Brain pericyte (primary cell): ENCODE data around the gene TCF7.

Source experiments
- DNase-seq: peaks from one replicate; pipeline ENCODE4 v3.0.0-alpha.2; 2012; ENCODE audit warnings: low read depth, low spot score

TCF7 gene

DNA sequence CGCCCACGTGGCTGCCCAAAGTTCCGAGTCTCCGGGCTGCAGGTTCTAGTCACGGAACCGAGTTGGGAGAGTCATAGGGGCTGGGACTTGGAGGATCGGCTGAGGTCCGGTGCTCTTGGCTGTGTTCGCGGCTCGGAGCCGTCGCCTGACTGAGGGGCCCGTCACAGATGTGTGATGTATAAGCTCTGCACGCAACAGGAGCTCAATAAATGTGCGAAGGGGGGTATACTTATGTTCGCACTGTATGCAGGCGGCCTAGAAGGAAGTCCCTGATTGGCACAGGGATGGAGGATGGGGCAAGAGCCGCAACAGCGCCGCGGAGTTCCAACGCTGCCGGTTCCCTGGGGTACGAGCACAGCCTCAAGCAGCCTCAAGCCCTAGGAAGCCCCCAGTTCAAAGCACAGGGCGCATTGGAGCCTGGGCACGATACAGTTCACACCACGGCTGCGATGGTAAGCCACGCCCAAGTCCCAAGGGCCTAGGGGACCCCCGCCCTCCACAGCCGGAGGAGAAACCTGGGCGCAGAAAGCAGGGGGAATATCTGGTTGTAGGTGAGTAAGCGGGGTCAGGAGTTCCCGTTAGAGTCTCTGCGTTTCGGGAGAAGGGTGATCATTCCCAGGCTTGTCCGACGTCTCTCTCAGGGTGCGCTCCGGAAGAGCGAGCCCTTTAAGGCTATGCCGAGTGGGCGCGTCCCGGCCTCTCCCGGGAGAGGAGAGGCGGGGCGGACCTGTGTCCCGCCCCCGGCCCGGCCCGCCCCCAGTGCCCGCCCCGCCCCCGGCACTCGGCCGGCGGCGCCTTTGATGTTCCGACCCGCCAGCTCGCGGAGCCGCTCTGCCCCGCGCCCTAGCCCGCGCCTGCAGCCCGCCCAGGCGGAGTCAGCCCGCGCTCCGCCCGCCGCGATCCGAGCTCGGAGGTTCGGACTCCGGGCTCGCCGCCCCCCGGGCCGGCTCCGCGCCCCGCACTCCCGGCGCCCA lies at the start of gene TCF7:
Gene TCF7 (plus strand): TSS at position 780 of the 974 bp plus-strand sequence. CDS start 226 bp downstream, outside the sequence.
- DNase-seq = no peak

DNA sequence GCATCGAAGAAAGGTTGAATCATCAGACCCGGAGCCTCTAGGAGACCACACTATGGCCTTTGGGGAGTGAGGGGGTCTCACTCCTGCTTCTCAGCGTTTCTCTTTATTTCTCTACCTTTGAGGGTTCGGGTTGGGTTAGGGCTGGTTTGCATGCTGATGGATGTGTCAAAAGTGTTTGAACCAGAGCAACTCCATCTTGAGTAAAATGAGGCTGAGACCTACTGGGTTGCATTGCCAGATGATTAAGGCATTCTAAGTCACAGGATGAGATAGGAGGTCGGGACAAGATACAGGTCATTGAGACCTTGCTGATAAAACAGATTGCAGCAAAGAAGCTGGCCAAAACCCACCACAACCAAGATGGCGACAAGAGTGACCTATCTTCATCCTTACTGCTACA lies 44.9 kb upstream of the TCF7 start:
- DNase-seq = no peak

DNA sequence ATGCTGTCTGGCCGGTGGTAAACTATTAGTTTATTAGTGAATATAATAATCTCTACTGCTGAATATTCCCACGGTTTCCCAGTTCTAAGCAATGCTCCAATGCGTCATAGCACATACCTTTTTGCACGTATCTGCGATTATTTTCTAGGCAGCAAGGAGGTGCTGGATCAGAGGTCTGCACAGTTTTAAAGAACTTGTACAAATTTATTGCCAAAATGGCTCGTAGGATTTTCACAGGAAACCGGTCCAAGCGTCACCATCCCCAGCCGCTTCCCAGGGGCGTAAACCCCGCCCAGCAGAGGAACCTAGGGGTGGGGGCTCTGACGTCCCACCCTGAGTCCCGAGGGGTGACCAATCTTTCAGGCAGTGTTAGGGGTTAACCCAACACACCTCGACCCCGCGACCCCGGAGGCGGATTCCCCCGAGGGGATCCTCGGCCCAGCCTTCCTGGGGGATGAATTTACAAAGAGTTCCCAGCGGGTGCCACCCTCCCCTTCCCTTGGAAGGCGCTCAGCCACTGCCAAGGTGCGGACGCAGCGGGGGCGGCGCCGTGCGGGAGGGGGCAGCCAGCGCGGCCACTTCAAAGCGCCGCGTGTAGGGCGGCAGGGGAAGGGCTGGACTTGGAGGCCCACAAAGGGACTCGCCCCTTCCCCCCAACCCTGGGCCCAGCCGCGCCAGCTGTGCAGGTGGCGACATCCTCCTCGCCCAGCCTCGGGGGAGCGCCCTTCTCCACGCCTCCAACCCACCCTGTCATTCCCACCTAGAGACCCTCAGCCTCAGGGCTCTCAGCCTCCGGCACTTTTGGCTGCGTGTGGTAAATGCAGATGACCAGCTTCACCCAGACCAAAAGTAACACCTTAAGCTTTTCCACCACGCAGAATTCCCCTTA lies 43.5 kb upstream of the TCF7 start:
- DNase-seq = no peak

DNA sequence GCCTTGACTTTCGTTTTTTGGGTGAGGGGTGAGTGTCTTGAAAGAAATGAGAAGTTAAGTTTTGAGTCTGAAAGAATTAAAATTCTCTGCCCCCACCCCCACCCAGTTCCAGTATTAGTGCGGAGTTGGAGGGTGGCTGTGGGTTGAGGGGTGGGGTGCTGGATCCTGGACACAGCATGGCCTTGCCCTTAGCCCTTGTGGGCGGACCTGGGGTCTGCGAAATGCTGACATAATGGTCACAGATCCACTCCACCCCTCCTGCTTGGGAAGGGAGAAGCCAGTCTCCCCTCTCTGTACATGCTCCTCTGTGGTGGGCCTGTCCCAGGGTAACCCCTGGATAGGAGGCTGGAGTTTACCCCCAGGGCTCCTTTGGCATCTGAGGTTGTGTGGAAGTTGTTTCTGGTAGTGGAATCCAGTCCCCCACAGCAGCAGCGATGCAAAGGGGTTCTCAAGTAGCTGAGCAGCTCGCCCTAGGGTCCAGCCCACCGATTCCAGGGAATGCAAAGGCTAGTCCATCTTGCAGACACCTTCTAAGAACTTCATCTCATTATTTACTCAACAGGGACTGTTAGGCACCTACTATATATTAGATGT lies 42.8 kb upstream of the TCF7 start:
- no peak for DNase-seq

DNA sequence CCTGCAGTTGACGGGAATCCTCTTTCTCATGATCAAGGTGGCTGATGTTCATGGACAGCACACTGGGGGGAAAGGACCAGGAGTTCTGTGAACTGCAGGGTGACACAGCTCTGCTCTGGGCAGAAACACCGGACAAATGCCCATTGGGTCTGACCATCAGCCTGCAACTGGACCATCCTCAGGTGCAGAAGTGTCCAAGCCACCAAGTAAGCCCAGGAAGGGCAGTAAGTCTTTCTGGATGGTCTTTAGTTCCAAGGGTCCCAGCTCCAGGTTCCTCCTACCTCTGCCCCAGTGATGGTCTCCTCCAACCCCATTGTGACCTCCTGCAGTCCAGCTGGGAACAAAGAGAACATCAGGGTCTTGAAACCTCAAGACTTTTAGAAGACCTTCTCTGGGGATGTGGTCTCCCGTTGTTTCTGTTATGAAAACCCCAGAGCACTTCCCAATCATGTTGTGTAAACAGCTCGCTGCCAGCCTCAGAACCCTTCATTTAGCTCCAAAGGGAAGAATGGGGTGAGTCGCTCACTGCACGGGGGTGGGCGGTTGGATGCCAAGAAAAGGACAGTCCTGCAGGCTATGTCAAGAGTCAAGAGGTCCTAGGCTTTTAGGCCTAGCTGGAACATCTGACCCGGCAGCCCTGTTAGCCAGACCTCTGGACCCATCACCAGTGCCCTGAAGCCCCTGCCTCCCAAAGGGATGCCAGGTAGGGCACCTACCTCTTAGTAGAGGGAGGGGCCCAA lies 41.8 kb upstream of the TCF7 start:
- no peak for DNase-seq

DNA sequence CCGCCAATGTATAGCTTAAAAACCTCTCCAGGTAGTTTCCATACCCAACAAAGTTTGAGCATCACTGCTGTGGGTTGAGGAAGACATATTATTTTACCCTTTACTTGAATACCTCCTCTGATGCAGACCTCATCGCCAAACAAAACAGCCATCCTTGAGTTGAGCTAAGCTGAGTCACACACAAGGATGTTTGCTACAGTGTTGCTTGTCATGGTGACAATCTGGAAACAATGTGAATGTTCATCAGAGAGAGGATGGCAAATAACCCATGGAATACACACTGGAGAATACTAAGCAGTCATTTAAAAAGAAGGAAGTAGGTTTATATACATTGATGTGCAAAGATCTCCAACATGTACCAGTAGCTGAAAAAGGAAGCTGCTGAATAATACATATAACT lies 41.1 kb upstream of the TCF7 start:
- no peak for DNase-seq

DNA sequence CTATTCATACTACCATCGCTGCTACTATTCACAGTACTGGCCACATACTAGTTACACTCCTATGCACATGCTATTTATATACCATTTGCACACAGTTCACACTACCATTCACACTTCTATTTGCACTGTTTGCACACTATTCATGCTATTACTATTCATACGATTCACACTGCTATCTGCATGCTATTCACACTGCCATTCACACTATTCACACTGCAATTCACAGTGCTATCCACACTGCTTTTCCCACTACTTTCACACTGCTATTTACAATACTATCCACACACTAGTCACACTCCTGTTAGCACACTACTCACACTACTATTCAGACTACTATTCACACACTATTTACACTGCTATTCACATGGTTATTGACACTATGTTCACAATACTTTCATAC lies 39.4 kb upstream of the TCF7 start:
- DNase-seq = no peak

DNA sequence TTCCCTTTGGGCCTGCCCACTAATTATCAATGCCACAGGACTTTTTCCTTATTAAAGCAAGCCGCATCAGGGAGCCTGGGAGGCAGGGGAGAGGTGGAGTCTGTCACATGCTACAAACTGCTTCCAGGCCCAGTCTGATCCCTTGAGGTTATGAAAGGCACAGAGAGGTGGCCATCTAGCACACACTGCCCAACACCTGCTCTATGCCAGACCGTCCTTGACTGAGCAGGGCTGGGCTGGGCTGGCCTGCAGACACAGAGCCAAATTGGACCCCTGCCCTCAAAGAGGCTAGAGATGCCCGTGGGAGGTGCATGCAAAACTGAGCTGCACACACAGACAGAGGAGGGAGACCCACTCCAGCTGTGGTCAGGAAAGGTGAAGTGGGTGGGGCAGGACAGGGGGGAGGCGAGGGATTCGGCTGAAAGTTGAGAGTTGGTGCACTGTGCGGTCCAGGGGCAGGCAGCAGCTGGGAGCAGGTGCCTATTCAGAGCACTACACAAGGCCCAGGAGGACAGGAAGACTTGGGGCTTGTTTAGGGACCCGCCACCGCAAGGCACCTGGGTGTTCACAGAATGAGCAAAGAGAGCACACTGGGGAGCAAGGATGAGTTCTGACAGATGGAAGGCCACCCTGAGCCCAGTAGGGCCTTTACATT lies 36.4 kb upstream of the TCF7 start:
- DNase-seq = no peak

DNA sequence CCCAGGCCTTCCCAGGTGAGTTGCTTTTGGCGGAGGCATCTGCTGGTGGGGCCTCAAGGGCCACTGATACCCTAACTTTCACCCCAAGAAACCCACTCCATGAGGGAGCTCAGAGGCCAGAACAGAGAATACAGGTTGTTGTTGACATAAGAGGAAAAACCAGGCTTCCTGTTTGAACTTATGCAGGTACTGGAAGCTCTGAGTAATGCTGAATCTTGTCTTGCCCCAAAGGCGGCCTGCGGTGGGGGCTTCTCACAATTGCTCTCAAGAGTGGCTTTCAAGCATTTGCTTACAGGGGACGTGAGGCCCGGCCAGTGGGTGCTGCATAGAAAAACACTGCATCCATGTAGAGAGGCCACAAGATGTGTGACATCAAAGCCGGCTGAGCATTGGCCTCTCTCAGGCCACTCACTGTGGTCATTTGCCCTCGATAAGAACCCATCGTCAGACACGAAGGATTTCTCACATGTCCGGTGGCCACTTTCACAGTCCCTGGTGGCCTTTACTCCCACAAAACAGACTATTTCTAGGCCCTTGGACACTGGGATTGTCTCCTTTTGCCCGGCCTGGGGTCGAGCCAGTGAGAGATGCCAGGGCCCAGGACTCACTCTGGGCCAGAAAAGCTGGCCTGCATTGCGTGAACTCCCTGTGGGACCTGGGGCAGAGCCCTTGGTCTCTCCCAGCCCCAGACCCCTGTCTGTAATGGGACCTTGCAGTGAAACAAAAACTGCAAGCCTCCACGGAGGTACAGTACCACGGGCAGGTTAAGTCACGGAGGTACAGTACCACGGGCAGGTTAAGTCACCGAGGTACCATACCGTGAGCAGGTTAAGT lies 34.5 kb upstream of the TCF7 start:
- no peak for DNase-seq

DNA sequence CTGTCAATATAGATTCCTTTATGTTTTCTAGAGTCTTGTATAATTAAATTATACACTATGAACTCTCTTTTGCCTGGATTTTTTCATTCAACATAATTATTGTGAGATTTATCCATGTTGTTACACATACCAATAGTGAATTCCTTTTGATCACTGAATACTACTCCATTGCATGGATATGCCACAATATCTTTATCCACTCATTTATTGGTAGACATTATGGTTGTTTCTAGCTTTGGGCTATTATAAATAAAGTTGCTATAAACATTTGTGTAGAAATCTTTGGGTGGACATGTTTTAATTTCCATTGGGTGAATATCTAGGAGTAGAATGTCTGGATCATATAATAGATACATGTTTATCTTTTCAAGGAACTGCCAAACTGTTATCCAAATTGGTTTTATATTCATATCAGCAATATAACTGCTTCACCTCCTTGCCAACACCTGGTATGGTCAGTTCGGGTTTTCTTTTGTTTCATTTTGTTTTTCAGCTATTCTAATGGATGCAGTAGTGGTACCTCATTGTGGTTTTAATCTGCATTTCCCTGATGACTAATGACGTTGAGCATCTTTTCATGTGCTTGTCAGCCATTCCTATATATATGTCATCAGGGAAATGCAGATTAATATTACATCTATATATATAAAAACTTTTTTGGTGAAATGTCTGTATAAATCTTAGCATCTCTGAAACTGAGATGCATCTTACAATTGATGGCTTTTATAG lies 32.1 kb upstream of the TCF7 start:
- DNase-seq = no peak

DNA sequence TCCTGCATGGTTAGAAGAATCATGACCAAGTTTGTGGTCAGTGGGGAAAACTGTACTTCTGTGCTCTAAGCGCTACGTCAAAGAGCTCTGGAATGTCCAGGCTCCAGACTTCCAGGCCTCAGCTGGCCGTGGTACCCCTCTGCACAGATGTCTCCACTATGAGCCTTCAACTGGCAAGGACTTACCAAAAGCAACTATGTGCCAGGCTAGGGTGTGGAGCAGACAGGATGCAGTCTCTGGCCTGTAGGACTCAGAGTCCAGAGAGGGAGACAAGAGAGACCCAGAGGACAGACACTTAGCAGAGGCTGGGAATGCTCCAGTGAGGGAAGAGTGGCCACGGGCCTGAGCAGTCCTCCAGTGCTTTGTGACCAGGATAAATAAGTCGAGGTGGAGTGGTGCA lies 31.0 kb upstream of the TCF7 start:
- DNase-seq = no peak

DNA sequence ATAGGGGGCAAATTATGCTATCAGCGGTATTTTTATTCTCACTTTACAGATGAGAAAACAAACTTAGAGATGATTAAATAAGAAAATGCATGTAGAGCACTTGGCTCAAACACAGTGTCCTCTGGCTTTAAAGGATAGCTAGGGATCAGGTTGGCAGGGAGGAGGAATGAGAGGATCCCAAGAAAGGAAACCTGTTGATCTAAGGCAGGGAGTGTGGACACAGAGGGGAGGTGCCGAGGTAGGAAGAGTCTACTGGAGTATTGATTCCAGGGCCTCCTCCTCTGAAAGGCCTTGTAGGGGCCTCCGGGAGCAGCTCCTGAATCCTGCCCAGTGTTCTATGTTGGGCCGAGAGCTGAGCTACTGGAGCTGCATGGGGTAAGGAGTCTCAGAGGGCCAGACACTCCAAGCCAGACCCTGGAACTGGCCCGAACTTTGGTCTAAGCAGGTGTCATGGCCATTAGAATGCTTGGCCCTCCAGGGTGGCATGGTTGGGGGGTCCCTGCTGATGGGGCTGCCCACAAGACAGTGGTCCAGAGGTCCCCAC lies 30.4 kb upstream of the TCF7 start:
- no peak for DNase-seq

DNA sequence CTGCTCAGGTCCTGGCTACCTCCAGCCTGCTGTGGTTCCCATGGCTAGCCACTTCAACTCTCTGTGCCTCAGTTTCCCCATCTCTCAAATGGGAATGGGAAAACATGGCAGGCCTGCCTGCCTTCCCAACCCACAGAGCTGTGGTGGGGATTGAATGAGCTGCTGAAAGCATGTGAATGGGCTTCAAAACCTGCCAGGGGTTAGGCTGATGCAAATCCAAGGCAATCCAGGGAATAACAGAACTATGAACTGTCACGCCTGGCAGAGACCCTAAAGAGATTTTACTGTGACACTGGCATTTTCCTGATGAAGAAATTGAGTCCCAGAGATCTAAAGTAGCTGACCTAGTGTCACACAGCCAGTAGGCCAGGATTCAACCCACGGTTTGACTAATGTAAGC lies 29.9 kb upstream of the TCF7 start:
- no peak for DNase-seq

DNA sequence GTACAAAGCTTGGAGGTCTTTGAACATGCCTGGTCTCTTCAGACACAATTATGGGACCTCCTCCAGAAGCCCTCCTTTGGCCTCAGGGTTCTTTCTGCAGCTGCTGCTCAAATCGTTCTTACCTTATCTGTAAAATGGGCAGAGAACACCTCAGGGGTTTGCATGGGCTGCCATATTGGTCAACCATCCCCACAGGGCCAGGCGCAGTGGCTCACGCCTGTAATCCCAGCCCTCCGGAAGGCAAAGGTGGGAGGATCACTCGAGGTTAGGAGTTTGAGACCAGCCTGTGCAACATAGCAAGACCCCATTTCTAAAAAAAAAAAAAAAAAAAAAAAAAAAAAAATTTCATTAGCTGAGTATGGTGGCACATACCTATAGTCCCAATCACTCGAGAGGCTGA lies 29.1 kb upstream of the TCF7 start:
- no peak for DNase-seq

DNA sequence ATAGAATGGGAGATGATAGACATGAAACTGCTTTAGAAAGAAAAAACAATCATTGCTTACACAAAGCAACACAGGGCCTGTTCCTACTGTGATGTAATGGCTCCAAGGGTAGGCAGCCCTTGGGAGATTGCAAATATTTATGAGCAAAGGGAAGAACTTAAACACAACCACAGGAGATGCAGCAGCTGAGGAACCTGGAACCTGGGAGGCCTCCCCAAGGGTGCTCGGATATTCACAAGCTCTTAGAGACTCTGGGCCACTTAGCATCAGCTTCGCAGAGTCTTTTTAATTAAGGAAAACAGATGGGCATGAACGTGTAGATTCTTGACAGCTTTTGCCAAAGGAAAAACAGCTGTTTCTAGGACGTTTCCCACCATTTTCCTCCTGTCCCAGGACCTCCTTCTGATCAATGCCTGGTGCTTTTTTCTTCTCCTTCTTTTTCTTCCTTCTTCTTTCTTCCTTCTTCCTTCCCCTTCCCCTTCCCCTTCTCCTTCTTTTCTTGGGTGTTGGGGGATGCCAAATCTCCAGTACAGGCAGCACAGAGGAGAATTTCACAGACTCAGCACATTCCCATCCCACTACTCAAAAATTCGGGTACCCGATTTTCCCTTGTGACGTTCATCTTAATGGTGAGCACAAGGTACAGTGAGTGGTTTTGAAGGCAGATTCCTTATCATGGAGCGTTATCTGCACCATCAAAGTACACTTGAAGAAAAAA lies 28.1 kb upstream of the TCF7 start:
- DNase-seq = no peak

DNA sequence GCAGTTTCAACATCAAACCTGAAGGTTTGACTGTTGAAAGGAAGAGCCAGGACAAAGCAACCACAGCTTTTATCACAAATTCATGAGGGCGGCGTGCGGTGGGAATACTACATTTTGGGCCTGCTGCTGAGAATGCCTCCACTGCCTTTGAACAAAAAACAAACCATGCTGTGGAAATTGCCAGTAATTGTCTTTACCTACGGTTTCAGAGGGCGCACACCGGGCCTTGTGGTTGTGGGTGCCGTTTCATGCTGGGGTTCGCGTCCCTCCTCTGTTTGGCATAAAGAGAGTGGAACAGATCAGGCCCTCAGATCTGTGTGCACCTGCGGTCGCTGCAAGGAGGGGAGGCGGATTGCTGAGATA lies 27.6 kb upstream of the TCF7 start:
- no peak for DNase-seq

DNA sequence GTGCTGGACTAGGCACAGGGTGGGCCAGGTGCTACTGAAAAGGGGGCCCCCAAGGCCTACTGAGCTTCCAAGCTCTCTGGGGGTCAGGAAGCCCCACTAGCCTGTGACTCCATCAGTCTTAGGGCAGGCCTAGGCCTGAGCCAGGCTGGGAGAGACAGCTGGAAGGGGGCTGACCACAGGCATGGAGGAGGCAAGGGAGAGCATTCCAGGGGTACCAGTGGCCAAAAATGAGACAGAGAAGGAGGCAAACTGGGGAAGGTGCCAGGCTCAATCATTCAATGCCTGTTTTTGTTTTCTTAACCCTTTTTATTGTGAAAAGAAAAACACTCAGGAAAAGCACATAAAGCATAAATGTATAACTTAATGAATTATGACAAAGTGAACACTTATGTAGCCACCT lies 26.2 kb upstream of the TCF7 start:
- DNase-seq = no peak

DNA sequence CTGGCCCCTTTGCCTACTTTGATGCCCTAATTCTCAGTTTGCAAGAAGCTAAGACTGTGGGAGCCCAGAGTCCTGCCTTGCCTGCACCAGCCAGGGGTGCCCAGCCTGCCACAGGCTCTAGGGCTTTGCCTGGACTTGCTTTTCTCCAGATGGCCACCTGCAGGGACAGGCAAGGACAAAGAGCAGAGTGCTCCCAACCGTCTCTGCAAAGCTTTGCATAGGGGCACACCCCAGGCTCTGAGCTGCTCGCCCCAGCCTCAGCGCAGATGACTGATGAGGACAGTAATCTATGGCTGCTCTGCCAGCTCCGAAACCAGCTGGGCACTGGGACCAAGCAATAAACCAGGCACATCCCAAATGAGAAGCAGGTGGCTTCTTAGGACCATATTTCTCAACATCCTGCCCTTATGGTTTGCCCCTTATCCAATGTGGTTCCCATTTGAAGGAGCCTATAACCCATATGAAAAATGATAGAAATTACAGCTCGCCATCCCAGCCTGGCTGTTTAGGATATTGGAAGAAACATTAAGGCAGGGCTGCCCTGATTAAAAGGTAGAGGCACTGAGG lies 25.4 kb upstream of the TCF7 start:
- no peak for DNase-seq
